Measurements from ENCODE around the gene FMNL3. TPM values are rescaled to one million over a fixed set of nuclear protein-coding genes. Genes with fewer than 3 reads are reported as not detected.
"Not testable (repeated sequence)": the region's sequence is repeated elsewhere in the genome, so short reads cannot be mapped to it uniquely, and the experiment has no call there.

Gene FMNL3
- total RNA-seq, 1 experiment from 2014 or later: 3.5 TPM

DNA sequence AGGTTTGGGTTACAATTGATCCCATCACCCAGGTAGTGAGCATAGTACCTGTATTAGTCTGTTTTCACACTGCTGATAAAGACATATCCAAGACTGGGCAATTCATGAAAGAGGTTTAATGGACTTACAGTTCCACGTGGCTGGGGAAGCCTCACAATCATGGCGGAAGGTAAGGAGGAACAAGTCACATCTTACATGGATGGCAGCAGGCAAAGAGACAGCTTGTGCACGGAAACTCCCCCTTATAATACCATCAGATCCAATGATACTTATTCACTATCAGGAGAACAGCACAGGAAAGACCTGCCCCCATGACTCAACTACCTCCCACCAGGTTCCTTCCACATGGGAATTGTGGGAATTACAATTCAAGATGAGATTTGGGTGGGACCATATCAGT is 14.2 kb upstream of the FMNL3 start:
- H3K9me3 ChIP-seq (ENCODE audit: control insufficient read depth in 1 of 2, insufficient read depth in 1 of 2, low read depth in 1 of 2, low read length in 2 of 2); H3K79me2 ChIP-seq (ENCODE audit: insufficient read depth, low read length); H3K27ac ChIP-seq (ENCODE audit: low read depth, low read length); H3K9ac ChIP-seq (ENCODE audit: low read length); POLR2A ChIA-PET; intact Hi-C loops (cut with micrococcal nuclease); H3K9me2 ChIP-seq (ENCODE audit: insufficient read depth); H4K20me1 ChIP-seq (ENCODE audit: insufficient read depth); H3K4me2 ChIP-seq (ENCODE audit: low read length); H2AFZ ChIP-seq (ENCODE audit: low read depth, low read length, poor library complexity, severe bottlenecking); DNase-seq (ENCODE audit: low read depth, low spot score); CTCF ChIA-PET; RAD21 ChIA-PET (ENCODE audit: low non-redundant PET in 1 of 2, low total read pairs in 2 of 2, uncharacterized antibody in 2 of 2, unreplicated experiment in 2 of 2); ATAC-seq; H3K4me3 ChIP-seq (replicated peaks in 1 of 2; ENCODE audit: low read depth in 1 of 2, low read length in 2 of 2); BruUV-seq (replicated peaks); H3K36me3 ChIP-seq (ENCODE audit: control insufficient read depth in 1 of 2, insufficient read depth in 2 of 2, low read length in 2 of 2); H3K4me1 ChIP-seq (ENCODE audit: control insufficient read depth in 1 of 2, insufficient read depth in 2 of 2, low read length in 2 of 2): not testable (repeated sequence)
- peaks cover 11% of the 10 kb centered on the region for H3K27me3 ChIP-seq (ENCODE audit: insufficient read depth, low read length)

DNA sequence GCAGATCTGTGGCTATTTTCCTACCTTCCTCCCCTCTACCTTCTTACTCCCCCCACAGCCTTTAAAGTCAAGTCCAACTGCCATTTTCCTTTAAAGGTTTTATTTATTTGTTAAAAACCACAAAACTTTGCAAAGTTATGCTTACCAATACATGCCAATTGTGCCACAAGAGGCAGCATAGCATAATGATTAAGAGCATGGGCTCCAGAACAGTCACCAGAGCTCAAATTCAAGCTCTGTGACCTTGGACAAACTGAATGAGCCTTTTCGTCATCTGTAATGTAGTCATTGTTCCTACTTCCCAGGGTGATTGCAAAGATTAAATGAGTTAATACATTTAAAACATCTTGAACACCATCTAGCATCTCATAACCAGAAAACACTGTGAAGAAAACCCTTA is 13.0 kb upstream of the FMNL3 start:
- Histone ChIP-seq H3K36me3 (ENCODE audit: control insufficient read depth in 1 of 2, insufficient read depth in 2 of 2, low read length in 2 of 2) (no peaks in the 10 kb centered on the region), H3K4me1 (ENCODE audit: control insufficient read depth in 1 of 2, insufficient read depth in 2 of 2, low read length in 2 of 2) (no peaks in the 10 kb centered on the region), H4K20me1 (ENCODE audit: insufficient read depth) (no peaks in the 10 kb centered on the region), H3K27me3 (ENCODE audit: insufficient read depth, low read length) (peaks cover 16% of the 10 kb centered on the region), H3K79me2 (ENCODE audit: insufficient read depth, low read length) (no peaks in the 10 kb centered on the region), H3K9me3 (ENCODE audit: control insufficient read depth in 1 of 2, insufficient read depth in 1 of 2, low read depth in 1 of 2, low read length in 2 of 2) (no peaks in the 10 kb centered on the region), H3K9me2 (ENCODE audit: insufficient read depth) (no peaks in the 10 kb centered on the region), H3K27ac (ENCODE audit: low read depth, low read length) (no peak overlapping the region), H3K4me3 (replicated peaks in 1 of 2; ENCODE audit: low read depth in 1 of 2, low read length in 2 of 2) (no peak overlapping the region), H3K9ac (ENCODE audit: low read length) (no peak overlapping the region), H2AFZ (ENCODE audit: low read depth, low read length, poor library complexity, severe bottlenecking) (no peak overlapping the region), H3K4me2 (ENCODE audit: low read length) (no peak overlapping the region)
- POLR2A ChIA-PET: interaction anchor here (1.1 kb wide), 1 partner anchor 21 kb away, joined by 5 read pairs; the partner anchor contains the start of gene TMBIM6
- no peak for DNase-seq (ENCODE audit: low read depth, low spot score)
- CTCF ChIA-PET: interaction anchor here (1.3 kb wide), 1 partner anchor 21 kb away, joined by 8 read pairs; the partner anchor contains the start of gene TMBIM6
- intact Hi-C loops (cut with micrococcal nuclease): no loop called here
- TF ChIP-seq, protein P1, sequence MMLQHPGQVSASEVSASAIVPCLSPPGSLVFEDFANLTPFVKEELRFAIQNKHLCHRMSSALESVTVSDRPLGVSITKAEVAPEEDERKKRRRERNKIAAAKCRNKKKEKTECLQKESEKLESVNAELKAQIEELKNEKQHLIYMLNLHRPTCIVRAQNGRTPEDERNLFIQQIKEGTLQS (IDR thresholded peaks at IDR 0.05): no peak
- no peak for TF ChIP-seq CBX3 (IDR thresholded peaks at IDR 0.05; ENCODE audit: low read depth)
- TF ChIP-seq RAD21 (IDR thresholded peaks at IDR 0.05; ENCODE audit: low read depth): peak; percentile 32; the same call in 1 of the 2 replicates
- no peak for TF ChIP-seq ELF1 (IDR thresholded peaks at IDR 0.05; ENCODE audit: borderline replicate concordance, low read depth)
- TF ChIP-seq, protein P2, sequence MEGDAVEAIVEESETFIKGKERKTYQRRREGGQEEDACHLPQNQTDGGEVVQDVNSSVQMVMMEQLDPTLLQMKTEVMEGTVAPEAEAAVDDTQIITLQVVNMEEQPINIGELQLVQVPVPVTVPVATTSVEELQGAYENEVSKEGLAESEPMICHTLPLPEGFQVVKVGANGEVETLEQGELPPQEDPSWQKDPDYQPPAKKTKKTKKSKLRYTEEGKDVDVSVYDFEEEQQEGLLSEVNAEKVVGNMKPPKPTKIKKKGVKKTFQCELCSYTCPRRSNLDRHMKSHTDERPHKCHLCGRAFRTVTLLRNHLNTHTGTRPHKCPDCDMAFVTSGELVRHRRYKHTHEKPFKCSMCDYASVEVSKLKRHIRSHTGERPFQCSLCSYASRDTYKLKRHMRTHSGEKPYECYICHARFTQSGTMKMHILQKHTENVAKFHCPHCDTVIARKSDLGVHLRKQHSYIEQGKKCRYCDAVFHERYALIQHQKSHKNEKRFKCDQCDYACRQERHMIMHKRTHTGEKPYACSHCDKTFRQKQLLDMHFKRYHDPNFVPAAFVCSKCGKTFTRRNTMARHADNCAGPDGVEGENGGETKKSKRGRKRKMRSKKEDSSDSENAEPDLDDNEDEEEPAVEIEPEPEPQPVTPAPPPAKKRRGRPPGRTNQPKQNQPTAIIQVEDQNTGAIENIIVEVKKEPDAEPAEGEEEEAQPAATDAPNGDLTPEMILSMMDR (IDR thresholded peaks at IDR 0.05 in 2 of 3, conservative IDR thresholded peaks at IDR 0.05 in 1 of 3; ENCODE audit: borderline replicate concordance in 1 of 3, insufficient read depth in 1 of 3, low read depth in 2 of 3, low read length in 2 of 3): peak in 2 of 3 experiments; percentile 23; a peak in 2 of 6 replicates
- no peak for TF ChIP-seq JUND (IDR thresholded peaks at IDR 0.05)
- no peak for TF ChIP-seq SIN3A (IDR thresholded peaks at IDR 0.05; ENCODE audit: low read depth)
- TF ChIP-seq POLR2AphosphoS5 (IDR thresholded peaks at IDR 0.05; ENCODE audit: low read depth, low read length): no peak
- TF ChIP-seq, protein P3, sequence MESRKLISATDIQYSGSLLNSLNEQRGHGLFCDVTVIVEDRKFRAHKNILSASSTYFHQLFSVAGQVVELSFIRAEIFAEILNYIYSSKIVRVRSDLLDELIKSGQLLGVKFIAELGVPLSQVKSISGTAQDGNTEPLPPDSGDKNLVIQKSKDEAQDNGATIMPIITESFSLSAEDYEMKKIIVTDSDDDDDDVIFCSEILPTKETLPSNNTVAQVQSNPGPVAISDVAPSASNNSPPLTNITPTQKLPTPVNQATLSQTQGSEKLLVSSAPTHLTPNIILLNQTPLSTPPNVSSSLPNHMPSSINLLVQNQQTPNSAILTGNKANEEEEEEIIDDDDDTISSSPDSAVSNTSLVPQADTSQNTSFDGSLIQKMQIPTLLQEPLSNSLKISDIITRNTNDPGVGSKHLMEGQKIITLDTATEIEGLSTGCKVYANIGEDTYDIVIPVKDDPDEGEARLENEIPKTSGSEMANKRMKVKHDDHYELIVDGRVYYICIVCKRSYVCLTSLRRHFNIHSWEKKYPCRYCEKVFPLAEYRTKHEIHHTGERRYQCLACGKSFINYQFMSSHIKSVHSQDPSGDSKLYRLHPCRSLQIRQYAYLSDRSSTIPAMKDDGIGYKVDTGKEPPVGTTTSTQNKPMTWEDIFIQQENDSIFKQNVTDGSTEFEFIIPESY (IDR thresholded peaks at IDR 0.05; ENCODE audit: extremely low read depth, insufficient replicate concordance, low read length): no peak
- BruUV-seq (replicated peaks): no TSS peak
- ATAC-seq: peak; percentile 36; the same call in 1 of the 2 replicates
- RAD21 ChIA-PET (ENCODE audit: low non-redundant PET in 1 of 2, low total read pairs in 2 of 2, uncharacterized antibody in 2 of 2, unreplicated experiment in 2 of 2): no interaction called here

DNA sequence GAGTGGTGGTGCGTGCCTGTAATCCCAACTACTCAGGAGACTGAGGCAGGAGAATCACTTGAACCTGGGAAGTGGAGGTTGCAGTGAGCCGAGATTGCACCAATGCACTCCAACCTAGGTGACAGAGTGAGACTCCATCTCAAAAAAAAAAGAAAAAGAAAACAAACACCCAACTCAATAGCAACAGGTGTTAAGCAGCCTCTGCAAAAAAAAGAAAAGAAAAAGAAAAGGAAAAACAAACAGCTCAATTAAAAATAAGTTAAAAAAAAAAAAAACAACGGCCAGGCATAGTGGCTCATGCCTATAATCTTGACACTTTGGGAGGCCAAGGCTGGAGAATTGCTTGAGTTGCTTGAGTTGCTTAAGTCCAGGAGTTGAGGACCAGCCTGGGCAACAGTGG is 10.6 kb upstream of the FMNL3 start:
- DNase-seq (ENCODE audit: low read depth, low spot score); H3K4me2 ChIP-seq (ENCODE audit: low read length); H4K20me1 ChIP-seq (ENCODE audit: insufficient read depth); CTCF ChIA-PET; ATAC-seq; H3K9me3 ChIP-seq (ENCODE audit: control insufficient read depth in 1 of 2, insufficient read depth in 1 of 2, low read depth in 1 of 2, low read length in 2 of 2); intact Hi-C loops (cut with micrococcal nuclease); H2AFZ ChIP-seq (ENCODE audit: low read depth, low read length, poor library complexity, severe bottlenecking); H3K9me2 ChIP-seq (ENCODE audit: insufficient read depth); H3K36me3 ChIP-seq (ENCODE audit: control insufficient read depth in 1 of 2, insufficient read depth in 2 of 2, low read length in 2 of 2); BruUV-seq (replicated peaks); H3K79me2 ChIP-seq (ENCODE audit: insufficient read depth, low read length); H3K4me3 ChIP-seq (replicated peaks in 1 of 2; ENCODE audit: low read depth in 1 of 2, low read length in 2 of 2); H3K9ac ChIP-seq (ENCODE audit: low read length); H3K4me1 ChIP-seq (ENCODE audit: control insufficient read depth in 1 of 2, insufficient read depth in 2 of 2, low read length in 2 of 2); RAD21 ChIA-PET (ENCODE audit: low non-redundant PET in 1 of 2, low total read pairs in 2 of 2, uncharacterized antibody in 2 of 2, unreplicated experiment in 2 of 2); H3K27ac ChIP-seq (ENCODE audit: low read depth, low read length): not testable (repeated sequence)
- peaks cover 17% of the 10 kb centered on the region for H3K27me3 ChIP-seq (ENCODE audit: insufficient read depth, low read length)
- POLR2A ChIA-PET: interaction anchor here (3.3 kb wide), 1 partner anchor 23 kb away, joined by 11 read pairs; the partner anchor contains the start of gene TMBIM6
